ENCODE results near the gene DBF4B. TPM values are rescaled to one million over a fixed set of nuclear protein-coding genes. Genes with fewer than 3 reads are reported as not detected.
"Not testable (repeated sequence)": the region's sequence is repeated elsewhere in the genome, so short reads cannot be mapped to it uniquely, and the experiment has no call there.

DBF4B gene
- total RNA-seq, 1 experiment from 2014 or later: 24.7 TPM

GRCh38 chr17:44754276-44754675, 45.8 kb downstream of the DBF4B start:
- Histone ChIP-seq H3K79me1 (ENCODE audit: insufficient read depth, low read depth, low read length, poor library complexity, severe bottlenecking) (no peaks in the 10 kb centered on the region), H4K20me1 (ENCODE audit: control insufficient read depth, insufficient read depth, insufficient read length) (no peaks in the 10 kb centered on the region), H3K79me2 (ENCODE audit: insufficient read depth, low read length) (no peaks in the 10 kb centered on the region), H3K27me3 (ENCODE audit: insufficient read depth, low read length) (peaks cover 15% of the 10 kb centered on the region), H2BK5ac (ENCODE audit: insufficient read length, low read length) (no peak overlapping the region), H3K4ac (ENCODE audit: low read depth, low read length) (no peak overlapping the region), H3K9ac (ENCODE audit: extremely low read depth, insufficient read length, low read length) (no peak overlapping the region), H3K27ac (ENCODE audit: insufficient read length, low read depth, low read length) (no peak overlapping the region), H2AK5ac (ENCODE audit: insufficient read length, low read length) (no peak overlapping the region), H3K56ac (ENCODE audit: insufficient read length, low read depth, low read length) (no peak overlapping the region), H3K4me1 (ENCODE audit: insufficient read depth, low read length) (no peaks in the 10 kb centered on the region), H2BK120ac (ENCODE audit: low read depth, low read length, poor library complexity, severe bottlenecking) (no peak overlapping the region), H3K4me2 (ENCODE audit: insufficient read depth, insufficient read length, low read length) (no peak overlapping the region), H4K91ac (ENCODE audit: insufficient read length, low read depth, low read length) (no peak overlapping the region), H2AFZ (ENCODE audit: low read length) (no peak overlapping the region), H2BK20ac (ENCODE audit: low read depth, low read length, poor library complexity, severe bottlenecking) (no peak overlapping the region), H4K8ac (replicated peaks; ENCODE audit: insufficient read length, low read depth, low read length) (no peak overlapping the region), H3K14ac (ENCODE audit: insufficient read depth, low read length) (no peak overlapping the region), H2BK12ac (ENCODE audit: insufficient read length, low read depth, low read length) (no peak overlapping the region), H4K5ac (ENCODE audit: insufficient read length, low read depth, low read length) (no peak overlapping the region), H3T11ph (ENCODE audit: low read length) (no peak overlapping the region), H3K23me2 (ENCODE audit: insufficient read length, low read depth, low read length, poor library complexity, severe bottlenecking) (peaks cover 5% of the 10 kb centered on the region), H2BK15ac (ENCODE audit: low read depth, low read length) (no peak overlapping the region), H3K18ac (ENCODE audit: insufficient read length, low read depth, low read length) (no peak overlapping the region), H3K23ac (ENCODE audit: insufficient read length, low read depth, low read length) (no peak overlapping the region), H3K9me3 (ENCODE audit: control insufficient read depth, low read depth, low read length) (no peaks in the 10 kb centered on the region)
- DNase-seq: no peak
- H3K4me1 Mint-ChIP-seq: peaks cover 2 to 3% of the 10 kb centered on the region in 2 experiments; a peak in 2 of 4 replicates
- H3K27me3 Mint-ChIP-seq (ENCODE audit: low read depth): peaks cover 46% of the 10 kb centered on the region
- no peak overlapping the region for H3K27ac Mint-ChIP-seq
- peaks cover 12 to 23% (median 18%) of the 10 kb centered on the region in 3 experiments; a peak in 6 of 7 replicates for H3K36me3 Mint-ChIP-seq (ENCODE audit: insufficient read depth in 1 of 3, low read depth in 3 of 3)
- H3K9me3 Mint-ChIP-seq: no peaks in the 10 kb centered on the region
- no peak overlapping the region for H3K4me3 Mint-ChIP-seq
- WGBS (ENCODE audit: extremely low coverage, insufficient read length, low lambda C conversion rate): no CpG with 5 or more reads among the region's 7 CpGs
- no peak for TF ChIP-seq CTCF (conservative IDR thresholded peaks at IDR 0.05)

GRCh38 chr17:44755180-44755579, 46.7 kb downstream of the DBF4B start:
- not testable (repeated sequence) for H3K4me3 Mint-ChIP-seq; H3K9ac ChIP-seq (ENCODE audit: extremely low read depth, insufficient read length, low read length); H4K8ac ChIP-seq (replicated peaks; ENCODE audit: insufficient read length, low read depth, low read length); H3K79me2 ChIP-seq (ENCODE audit: insufficient read depth, low read length); H2BK12ac ChIP-seq (ENCODE audit: insufficient read length, low read depth, low read length); H3K56ac ChIP-seq (ENCODE audit: insufficient read length, low read depth, low read length); H3K4me1 ChIP-seq (ENCODE audit: insufficient read depth, low read length); H2BK15ac ChIP-seq (ENCODE audit: low read depth, low read length); H3K9me3 Mint-ChIP-seq; H3K4me2 ChIP-seq (ENCODE audit: insufficient read depth, insufficient read length, low read length); H3K27ac Mint-ChIP-seq; H3K4me1 Mint-ChIP-seq; H3K18ac ChIP-seq (ENCODE audit: insufficient read length, low read depth, low read length); H3K4ac ChIP-seq (ENCODE audit: low read depth, low read length); H4K5ac ChIP-seq (ENCODE audit: insufficient read length, low read depth, low read length); H3K23me2 ChIP-seq (ENCODE audit: insufficient read length, low read depth, low read length, poor library complexity, severe bottlenecking); H3K23ac ChIP-seq (ENCODE audit: insufficient read length, low read depth, low read length); H4K91ac ChIP-seq (ENCODE audit: insufficient read length, low read depth, low read length); H3K14ac ChIP-seq (ENCODE audit: insufficient read depth, low read length); H3K9me3 ChIP-seq (ENCODE audit: control insufficient read depth, low read depth, low read length); H2AK5ac ChIP-seq (ENCODE audit: insufficient read length, low read length); DNase-seq; H2AFZ ChIP-seq (ENCODE audit: low read length); H2BK20ac ChIP-seq (ENCODE audit: low read depth, low read length, poor library complexity, severe bottlenecking); H3K79me1 ChIP-seq (ENCODE audit: insufficient read depth, low read depth, low read length, poor library complexity, severe bottlenecking); H3K27ac ChIP-seq (ENCODE audit: insufficient read length, low read depth, low read length); H2BK5ac ChIP-seq (ENCODE audit: insufficient read length, low read length); H2BK120ac ChIP-seq (ENCODE audit: low read depth, low read length, poor library complexity, severe bottlenecking); H4K20me1 ChIP-seq (ENCODE audit: control insufficient read depth, insufficient read depth, insufficient read length); H3T11ph ChIP-seq (ENCODE audit: low read length)
- H3K27me3 Mint-ChIP-seq (ENCODE audit: low read depth): peaks cover 55% of the 10 kb centered on the region
- H3K36me3 Mint-ChIP-seq (ENCODE audit: insufficient read depth in 1 of 3, low read depth in 3 of 3): peaks cover 9 to 18% (median 14%) of the 10 kb centered on the region in 3 experiments; a peak in 6 of 7 replicates
- peaks cover 19% of the 10 kb centered on the region for H3K27me3 ChIP-seq (ENCODE audit: insufficient read depth, low read length)
- no CpG with 5 or more reads among the region's 5 CpGs for WGBS (ENCODE audit: extremely low coverage, insufficient read length, low lambda C conversion rate)

Data from H9 (cell line).